ENCODE data around the gene NELL1. TPM values are rescaled to one million over a fixed set of nuclear protein-coding genes. Genes with fewer than 3 reads are reported as not detected.

Gene NELL1
- total and polyA plus RNA-seq, 2 donors (not counting 1 experiment from before 2014, with no cell fraction given), result not detected

DNA sequence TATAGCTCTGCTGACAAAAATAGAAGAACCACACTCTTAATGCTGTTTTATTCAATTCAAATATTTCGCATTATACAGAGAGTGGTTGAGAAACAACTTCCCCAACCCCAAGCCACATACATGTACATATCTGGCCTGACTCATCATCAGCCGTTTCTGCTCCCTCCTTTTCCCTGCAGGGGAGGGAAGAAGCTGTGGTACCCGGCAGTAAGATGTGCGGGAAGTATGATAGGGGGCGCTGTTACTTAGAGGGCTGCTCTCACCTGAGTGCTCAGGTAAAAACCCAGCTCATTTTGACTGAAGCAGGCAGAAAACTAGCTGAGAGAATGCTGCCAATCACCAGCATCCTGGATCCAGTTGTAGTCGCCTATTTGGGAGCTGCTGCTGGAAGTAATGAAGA lies 85.5 kb downstream of the NELL1 start:
- Histone ChIP-seq H3K9me3 (ENCODE audit: control insufficient read depth, insufficient read depth, low read depth, low read length) (no peaks in the 10 kb centered on the region), H3K9ac (ENCODE audit: insufficient read depth, low read length) (no peak overlapping the region), H3K27ac (ENCODE audit: insufficient read depth, low read length) (no peak overlapping the region), H3K79me2 (ENCODE audit: control insufficient read depth, insufficient read depth, low read length) (no peaks in the 10 kb centered on the region), H4K20me1 (ENCODE audit: control insufficient read depth, extremely low read depth, insufficient read depth, low read length) (no peaks in the 10 kb centered on the region), H3K4me2 (ENCODE audit: extremely low read depth, insufficient read depth, low read length) (no peak overlapping the region), H2AFZ (ENCODE audit: low read length) (no peak overlapping the region), H3K27me3 (ENCODE audit: control insufficient read depth, insufficient read depth, low read length) (no peaks in the 10 kb centered on the region), H3K4me3 (replicated peaks in 1 of 4; ENCODE audit: control extremely low read depth in 1 of 4, insufficient read depth in 1 of 4, low read depth in 3 of 4, low read length in 4 of 4) (no peak overlapping the region), H3K4me1 (ENCODE audit: control insufficient read depth, extremely low read depth, insufficient read depth, low read length) (no peaks in the 10 kb centered on the region), H3K36me3 (ENCODE audit: control insufficient read depth, insufficient read depth, low read length) (no peaks in the 10 kb centered on the region)
- DNase-seq (ENCODE audit: low read depth in 2 of 2), result no peak
- TF ChIP-seq, protein P1, sequence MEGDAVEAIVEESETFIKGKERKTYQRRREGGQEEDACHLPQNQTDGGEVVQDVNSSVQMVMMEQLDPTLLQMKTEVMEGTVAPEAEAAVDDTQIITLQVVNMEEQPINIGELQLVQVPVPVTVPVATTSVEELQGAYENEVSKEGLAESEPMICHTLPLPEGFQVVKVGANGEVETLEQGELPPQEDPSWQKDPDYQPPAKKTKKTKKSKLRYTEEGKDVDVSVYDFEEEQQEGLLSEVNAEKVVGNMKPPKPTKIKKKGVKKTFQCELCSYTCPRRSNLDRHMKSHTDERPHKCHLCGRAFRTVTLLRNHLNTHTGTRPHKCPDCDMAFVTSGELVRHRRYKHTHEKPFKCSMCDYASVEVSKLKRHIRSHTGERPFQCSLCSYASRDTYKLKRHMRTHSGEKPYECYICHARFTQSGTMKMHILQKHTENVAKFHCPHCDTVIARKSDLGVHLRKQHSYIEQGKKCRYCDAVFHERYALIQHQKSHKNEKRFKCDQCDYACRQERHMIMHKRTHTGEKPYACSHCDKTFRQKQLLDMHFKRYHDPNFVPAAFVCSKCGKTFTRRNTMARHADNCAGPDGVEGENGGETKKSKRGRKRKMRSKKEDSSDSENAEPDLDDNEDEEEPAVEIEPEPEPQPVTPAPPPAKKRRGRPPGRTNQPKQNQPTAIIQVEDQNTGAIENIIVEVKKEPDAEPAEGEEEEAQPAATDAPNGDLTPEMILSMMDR (conservative IDR thresholded peaks at IDR 0.05 in 1 of 2, IDR thresholded peaks at IDR 0.05 in 1 of 2; ENCODE audit: low read depth in 1 of 2, low read length in 2 of 2), result no peak
- no peak for TF ChIP-seq EZH2 (IDR thresholded peaks at IDR 0.05; ENCODE audit: low read length, missing control alignments)

DNA sequence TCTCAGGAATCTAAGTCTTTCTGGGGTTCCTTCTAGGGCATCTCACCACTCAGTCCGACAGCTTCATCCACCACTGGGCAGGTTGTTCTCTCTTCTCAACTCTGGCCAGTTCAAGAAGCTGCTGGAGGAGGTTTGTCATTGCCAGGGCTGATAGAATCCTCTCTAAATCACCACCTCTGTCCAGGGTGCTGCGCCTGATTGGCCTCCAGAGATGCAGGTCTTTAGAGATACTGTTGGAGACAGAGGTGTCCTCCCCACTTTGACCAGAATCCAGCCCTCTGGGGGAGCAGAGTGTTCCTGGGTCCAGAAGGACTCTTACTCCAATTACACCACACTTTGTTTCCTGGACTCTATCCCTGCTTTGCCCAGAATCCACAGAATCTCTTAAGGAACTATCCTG lies 90.2 kb downstream of the NELL1 start:
- H3K27me3 ChIP-seq (ENCODE audit: control insufficient read depth, insufficient read depth, low read length), result no peaks in the 10 kb centered on the region
- H3K9ac ChIP-seq (ENCODE audit: insufficient read depth, low read length), result no peak overlapping the region
- TF ChIP-seq, protein P1 (conservative IDR thresholded peaks at IDR 0.05 in 1 of 2, IDR thresholded peaks at IDR 0.05 in 1 of 2; ENCODE audit: low read depth in 1 of 2, low read length in 2 of 2), result no peak
- no peak for TF ChIP-seq EZH2 (IDR thresholded peaks at IDR 0.05; ENCODE audit: low read length, missing control alignments)
- DNase-seq (ENCODE audit: low read depth in 2 of 2), result no peak
- no peak overlapping the region for H3K4me3 ChIP-seq (replicated peaks in 1 of 4; ENCODE audit: control extremely low read depth in 1 of 4, insufficient read depth in 1 of 4, low read depth in 3 of 4, low read length in 4 of 4)
- H3K4me2 ChIP-seq (ENCODE audit: extremely low read depth, insufficient read depth, low read length), result no peak overlapping the region
- no peaks in the 10 kb centered on the region for H3K4me1 ChIP-seq (ENCODE audit: control insufficient read depth, extremely low read depth, insufficient read depth, low read length)
- no peaks in the 10 kb centered on the region for H4K20me1 ChIP-seq (ENCODE audit: control insufficient read depth, extremely low read depth, insufficient read depth, low read length)
- no peak overlapping the region for H2AFZ ChIP-seq (ENCODE audit: low read length)
- no peaks in the 10 kb centered on the region for H3K36me3 ChIP-seq (ENCODE audit: control insufficient read depth, insufficient read depth, low read length)
- no peak overlapping the region for H3K27ac ChIP-seq (ENCODE audit: insufficient read depth, low read length)
- H3K9me3 ChIP-seq (ENCODE audit: control insufficient read depth, insufficient read depth, low read depth, low read length), result no peaks in the 10 kb centered on the region
- H3K79me2 ChIP-seq (ENCODE audit: control insufficient read depth, insufficient read depth, low read length), result no peaks in the 10 kb centered on the region

DNA sequence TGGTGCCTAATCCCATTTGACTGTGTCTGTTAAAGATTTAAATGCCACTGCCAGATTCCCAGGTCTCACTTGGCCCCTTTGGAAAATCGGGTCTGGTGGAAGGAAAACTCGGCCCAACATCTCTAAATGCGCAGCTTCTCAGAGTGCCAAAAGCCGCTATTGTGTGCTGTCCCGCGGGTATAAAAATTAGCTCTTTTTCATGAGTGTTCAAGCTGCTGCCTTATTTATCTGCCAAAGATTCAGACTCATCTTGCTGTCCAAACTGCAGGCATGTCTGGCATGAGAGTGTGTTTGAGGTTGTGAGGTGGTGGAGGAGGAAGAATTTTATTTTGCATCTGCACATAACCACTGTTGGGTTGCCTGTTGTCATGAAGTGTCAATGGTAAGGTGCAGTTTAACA lies 91.4 kb downstream of the NELL1 start:
- H4K20me1 ChIP-seq (ENCODE audit: control insufficient read depth, extremely low read depth, insufficient read depth, low read length), result no peaks in the 10 kb centered on the region
- H3K9ac ChIP-seq (ENCODE audit: insufficient read depth, low read length), result no peak overlapping the region
- H2AFZ ChIP-seq (ENCODE audit: low read length), result no peak overlapping the region
- H3K4me2 ChIP-seq (ENCODE audit: extremely low read depth, insufficient read depth, low read length), result no peak overlapping the region
- no peak overlapping the region for H3K4me3 ChIP-seq (replicated peaks in 1 of 4; ENCODE audit: control extremely low read depth in 1 of 4, insufficient read depth in 1 of 4, low read depth in 3 of 4, low read length in 4 of 4)
- H3K27ac ChIP-seq (ENCODE audit: insufficient read depth, low read length), result no peak overlapping the region
- H3K9me3 ChIP-seq (ENCODE audit: control insufficient read depth, insufficient read depth, low read depth, low read length), result no peaks in the 10 kb centered on the region
- no peak for TF ChIP-seq EZH2 (IDR thresholded peaks at IDR 0.05; ENCODE audit: low read length, missing control alignments)
- TF ChIP-seq, protein P1 (conservative IDR thresholded peaks at IDR 0.05 in 1 of 2, IDR thresholded peaks at IDR 0.05 in 1 of 2; ENCODE audit: low read depth in 1 of 2, low read length in 2 of 2), result no peak
- no peaks in the 10 kb centered on the region for H3K4me1 ChIP-seq (ENCODE audit: control insufficient read depth, extremely low read depth, insufficient read depth, low read length)
- no peaks in the 10 kb centered on the region for H3K79me2 ChIP-seq (ENCODE audit: control insufficient read depth, insufficient read depth, low read length)
- H3K36me3 ChIP-seq (ENCODE audit: control insufficient read depth, insufficient read depth, low read length), result no peaks in the 10 kb centered on the region
- no peaks in the 10 kb centered on the region for H3K27me3 ChIP-seq (ENCODE audit: control insufficient read depth, insufficient read depth, low read length)
- DNase-seq (ENCODE audit: low read depth in 2 of 2), result no peak
